ENCODE measurements around the gene ETV1.
"Not testable (repeated sequence)": the region's sequence is repeated elsewhere in the genome, so short reads cannot be mapped to it uniquely, and the experiment has no call there.

Gene ETV1

GRCh38 chr7:13920053-13920697 is 69.3 kb downstream of the ETV1 start:
- DNase-seq: peak; percentile 9

- DNase-seq: not testable (repeated sequence)
These were observed 71.1 kb downstream of the ETV1 start for GRCh38 chr7:13918333-13918732.

DNA sequence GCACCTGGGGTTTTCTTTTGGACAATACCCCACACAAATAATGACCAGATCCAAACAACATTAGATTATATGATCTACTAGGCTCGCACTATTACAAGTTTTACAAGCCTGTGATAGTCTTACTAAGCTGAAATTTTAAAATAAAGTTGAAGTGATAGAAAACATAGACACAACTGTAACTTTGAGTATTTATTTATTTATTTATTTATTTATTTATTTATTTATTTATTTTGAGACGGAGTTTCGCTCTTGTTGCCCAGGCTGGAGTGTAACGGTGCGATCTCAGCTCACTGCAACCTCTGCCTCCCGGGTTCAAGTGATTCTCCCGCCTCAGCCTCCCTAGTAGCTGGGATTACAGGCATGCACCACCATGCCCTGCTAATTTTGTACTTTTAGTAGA is 72.4 kb downstream of the ETV1 start:
- DNase-seq: not testable (repeated sequence)

DNA sequence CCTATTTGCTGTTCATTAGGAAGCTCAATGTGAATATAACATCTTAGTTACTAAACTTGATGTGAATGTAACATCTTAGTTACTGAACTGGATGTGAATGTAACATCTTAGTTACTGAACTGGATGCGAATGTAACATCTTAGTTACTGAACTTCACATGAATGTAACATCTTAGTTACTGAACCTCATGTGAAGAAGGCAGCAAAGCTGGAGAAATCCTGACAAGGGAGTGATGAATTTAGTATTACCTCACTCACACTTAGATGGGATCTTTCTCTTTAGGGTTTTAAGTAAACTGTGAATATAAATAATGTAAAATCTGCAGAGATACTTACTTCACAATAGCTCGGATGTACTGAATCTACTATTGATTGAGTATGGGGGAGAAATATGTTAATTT is 73.6 kb downstream of the ETV1 start:
- DNase-seq: no peak

DNA sequence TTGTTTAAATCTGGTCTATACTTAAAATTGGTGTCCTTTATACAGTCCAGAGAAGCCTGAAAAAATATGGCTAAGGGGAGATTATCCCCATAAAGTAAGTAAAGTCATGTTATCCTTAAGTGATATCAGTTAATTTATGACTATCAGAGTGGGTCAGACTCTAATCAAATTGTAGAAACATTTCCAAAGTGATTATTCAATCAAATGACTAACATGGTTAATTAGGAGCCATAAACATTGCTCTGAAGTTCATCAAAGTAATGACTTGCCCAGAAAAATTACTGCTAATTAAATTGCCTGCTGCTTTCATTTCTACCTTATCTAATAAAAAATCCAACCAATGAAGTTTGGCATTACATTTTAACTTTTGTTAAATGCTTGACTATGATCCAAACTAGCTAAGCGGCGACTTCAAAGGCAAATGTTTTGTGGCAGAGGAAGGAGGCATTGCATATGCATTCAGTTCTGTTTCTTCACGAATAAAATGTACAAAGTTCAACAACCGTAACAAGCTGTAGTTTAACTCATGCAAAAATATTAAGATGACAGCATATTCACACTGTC is 76.7 kb downstream of the ETV1 start:
- no peak for DNase-seq

DNA sequence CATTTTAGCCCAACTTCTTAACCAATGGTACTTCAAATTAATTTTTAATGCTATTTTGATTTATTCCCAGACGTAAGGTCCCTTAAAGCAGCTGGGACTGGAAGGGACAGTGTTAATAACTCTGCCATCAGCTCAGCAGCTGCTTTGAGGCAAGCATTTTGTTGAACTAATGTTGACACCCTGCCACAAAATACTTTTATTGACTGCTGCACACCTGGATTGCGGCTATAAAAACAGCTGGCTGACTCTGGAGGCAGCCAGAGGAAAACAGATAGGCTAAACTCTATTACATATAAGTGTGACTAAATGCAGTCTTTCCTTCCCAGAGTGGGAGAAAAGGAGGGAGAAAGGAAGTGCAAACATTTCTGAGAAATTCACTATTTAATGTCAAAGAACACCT is 77.6 kb downstream of the ETV1 start:
- no peak for DNase-seq

GRCh38 chr7:13910805-13911551 is 78.5 kb downstream of the ETV1 start:
- no peak for DNase-seq

DNA sequence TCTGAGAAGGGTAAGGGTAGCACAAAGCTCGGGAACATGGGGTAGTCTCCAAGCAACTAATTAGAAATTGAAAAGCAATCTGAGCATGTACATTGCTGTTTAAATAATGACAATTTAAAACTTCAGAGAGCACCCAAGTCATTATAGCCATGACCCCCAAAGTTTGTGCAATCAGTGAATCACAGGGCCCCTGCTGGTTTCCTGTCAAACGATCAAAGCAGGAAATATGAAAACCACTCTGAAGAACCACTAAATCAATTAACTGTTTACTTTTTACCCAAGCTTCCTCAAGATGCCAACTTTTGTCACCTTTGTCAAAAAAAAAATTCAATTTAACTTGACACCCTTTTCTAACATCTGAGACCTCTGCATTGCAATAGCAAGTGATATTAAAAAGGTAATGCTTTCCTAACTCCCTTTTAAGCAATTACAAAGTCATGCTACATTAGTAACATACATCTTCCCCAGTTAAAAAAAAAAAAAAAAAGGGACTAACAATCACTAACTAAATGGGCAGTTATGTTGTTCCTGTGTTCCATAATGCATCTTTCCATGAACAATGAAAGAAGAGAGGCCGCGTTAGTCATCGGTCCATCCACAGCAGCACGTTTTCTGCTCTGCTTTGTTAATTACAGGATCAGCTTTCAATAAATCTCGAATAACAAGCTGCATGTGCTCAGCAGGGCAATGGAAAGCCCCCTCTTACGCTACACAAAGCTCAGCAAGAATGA is 80.6 kb downstream of the ETV1 start:
- no peak for DNase-seq

DNA sequence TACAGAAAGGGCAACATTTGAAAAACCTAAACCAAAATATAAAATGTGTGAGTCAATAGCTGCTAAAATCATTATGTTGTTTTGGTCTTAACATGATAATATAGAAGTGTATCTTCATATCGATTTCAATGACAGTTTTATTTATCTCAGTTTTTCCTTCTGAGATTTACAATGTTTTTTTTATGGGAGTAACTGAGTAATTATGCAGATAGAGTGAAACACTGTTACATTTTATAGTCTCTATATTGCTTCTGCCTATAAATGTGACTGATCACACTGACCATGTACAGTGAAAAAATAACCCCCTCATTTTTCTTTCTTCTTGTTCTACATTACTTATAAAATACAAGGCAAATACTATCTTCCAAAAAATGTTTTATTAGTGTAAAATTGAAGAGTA is 81.6 kb downstream of the ETV1 start:
- no peak for DNase-seq

DNA sequence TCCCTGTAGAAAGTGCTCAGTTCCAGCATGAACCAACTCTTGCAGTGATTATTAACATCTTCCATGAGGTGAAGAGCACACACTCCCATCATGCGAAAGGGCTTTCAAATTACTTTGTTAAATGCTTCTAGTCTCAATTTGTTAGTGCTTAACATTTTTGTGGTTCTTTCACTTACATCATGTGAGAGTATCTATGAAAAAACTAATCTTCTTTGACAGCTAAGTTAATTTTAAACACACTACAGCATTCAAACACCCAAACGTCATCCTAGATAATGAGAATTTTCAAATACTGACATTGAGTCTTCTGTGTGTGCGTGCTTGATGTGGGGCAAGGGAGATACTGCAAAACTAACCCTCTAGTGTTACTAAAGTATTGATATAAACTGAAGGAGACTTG is 84.8 kb downstream of the ETV1 start:
- no peak for DNase-seq

GRCh38 chr7:13904007-13904406 is 85.5 kb downstream of the ETV1 start:
- no peak for DNase-seq

- DNase-seq: no peak
These were observed 87.9 kb downstream of the ETV1 start for GRCh38 chr7:13901577-13901976.

- DNase-seq: no peak
These were observed 90.4 kb downstream of the ETV1 start for GRCh38 chr7:13898957-13899670.

DNA sequence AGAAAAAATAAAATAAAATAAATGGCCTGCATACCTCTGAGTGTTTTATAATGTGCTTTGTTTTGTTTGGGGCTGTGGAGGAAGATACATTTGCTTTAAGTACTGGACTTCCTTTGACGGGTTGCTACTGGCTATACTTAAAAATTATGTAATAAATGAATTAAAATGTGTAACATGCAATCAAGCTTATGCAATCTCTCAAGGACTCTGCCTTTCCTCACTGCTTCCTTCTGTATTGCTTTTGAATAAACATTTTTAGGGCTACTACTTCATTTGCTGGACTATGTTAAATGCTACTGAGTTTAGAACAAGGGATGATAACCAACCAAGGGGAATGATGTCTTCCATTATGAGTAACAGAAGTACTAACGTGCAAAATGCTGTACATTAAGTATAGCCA is 91.6 kb downstream of the ETV1 start:
- no peak for DNase-seq

DNA sequence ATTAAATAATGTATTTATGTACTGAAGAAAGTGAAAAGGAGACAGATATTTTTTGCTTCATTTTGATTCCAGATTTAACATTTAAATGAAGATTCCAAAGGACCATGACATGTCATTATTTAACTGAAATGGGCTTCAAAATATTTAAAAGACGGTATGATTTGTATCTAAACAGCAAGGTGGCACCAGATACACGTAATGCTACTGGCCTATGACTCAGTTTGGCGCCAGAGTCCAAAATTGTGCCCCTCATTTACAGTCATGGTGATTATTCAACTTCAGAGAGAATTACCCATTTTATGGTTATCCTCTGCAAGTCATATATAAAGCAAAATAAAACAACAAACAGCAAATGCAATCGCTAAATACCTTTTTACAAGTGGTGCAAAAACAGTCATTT is 94.5 kb downstream of the ETV1 start:
- DNase-seq: no peak

DNA sequence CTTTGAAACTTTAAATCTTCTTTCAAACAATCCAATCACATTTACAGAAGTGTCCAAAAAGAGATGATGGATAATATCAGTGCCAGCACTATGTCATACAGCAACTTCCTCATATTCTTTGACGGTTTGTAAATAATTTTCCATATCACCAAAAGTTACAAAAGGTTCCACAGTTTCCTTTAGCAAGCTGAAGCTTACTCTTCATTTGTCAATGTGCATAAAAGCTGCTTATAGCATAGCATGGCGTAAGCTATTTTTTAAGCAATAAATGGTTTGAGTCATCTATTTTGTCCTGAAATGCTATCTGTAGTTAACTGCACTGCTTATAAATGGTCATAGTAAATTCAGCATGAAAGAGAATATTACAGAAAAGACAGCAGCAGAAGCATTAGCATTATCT is 95.1 kb downstream of the ETV1 start:
- DNase-seq: no peak

- DNase-seq: no peak
These were observed 98.7 kb downstream of the ETV1 start for GRCh38 chr7:13890793-13891192.

- DNase-seq: no peak
These were observed 103.1 kb downstream of the ETV1 start for GRCh38 chr7:13886356-13886755.

- DNase-seq: no peak
These were observed 107.4 kb downstream of the ETV1 start for GRCh38 chr7:13882051-13882450.

DNA sequence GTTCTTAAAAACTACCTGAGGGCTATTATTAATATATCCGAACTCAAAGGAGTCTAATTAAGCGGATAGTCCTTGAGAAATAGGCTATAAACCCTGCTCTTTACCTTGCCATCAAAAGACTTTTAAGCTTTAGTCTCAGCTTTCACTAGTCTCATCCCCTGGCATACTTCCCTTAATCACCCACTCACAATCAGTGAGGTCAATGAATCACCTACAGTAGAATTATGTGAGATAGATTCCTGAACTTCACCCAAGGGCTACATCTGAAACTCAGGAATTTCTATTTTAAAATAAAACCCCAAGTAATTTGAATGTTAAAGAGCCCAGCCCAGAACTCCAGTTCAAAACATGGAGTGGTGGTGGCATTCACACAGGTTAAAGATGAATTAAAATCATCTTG is 108.7 kb downstream of the ETV1 start:
- DNase-seq: no peak

GRCh38 chr7:13879994-13880686 is 109.3 kb downstream of the ETV1 start:
- DNase-seq: no peak

DNA sequence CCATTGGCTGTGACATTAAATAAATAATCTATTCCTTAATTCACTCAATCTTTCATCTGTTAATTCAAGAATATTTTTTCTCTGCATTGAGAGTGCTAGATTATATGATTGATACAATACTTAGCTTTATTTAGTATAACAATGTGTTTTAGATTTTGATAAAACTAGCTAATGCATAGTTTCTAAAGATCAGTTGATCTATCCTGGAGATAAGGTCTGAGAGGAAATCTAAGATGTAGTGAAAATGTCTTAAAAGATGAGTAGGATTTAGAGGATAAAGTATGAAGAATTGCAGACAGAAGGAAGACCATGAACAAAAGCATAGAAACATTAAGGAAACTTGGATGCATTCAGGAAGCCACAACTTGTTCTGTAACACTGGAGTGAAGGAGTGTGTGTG is 110.3 kb downstream of the ETV1 start:
- no peak for DNase-seq

- DNase-seq: no peak
These were observed 111.3 kb downstream of the ETV1 start for GRCh38 chr7:13878154-13878553.
